ENCODE measurements around the gene URB1. TPM values are rescaled to one million over a fixed set of nuclear protein-coding genes. Genes with fewer than 3 reads are reported as not detected.

Gene URB1
- total and polyA plus RNA-seq, 2 of the 8 experiments (the other 6 are each of a cell fraction or from before 2014, with no cell fraction given), result 8.1 to 28.9 TPM

DNA sequence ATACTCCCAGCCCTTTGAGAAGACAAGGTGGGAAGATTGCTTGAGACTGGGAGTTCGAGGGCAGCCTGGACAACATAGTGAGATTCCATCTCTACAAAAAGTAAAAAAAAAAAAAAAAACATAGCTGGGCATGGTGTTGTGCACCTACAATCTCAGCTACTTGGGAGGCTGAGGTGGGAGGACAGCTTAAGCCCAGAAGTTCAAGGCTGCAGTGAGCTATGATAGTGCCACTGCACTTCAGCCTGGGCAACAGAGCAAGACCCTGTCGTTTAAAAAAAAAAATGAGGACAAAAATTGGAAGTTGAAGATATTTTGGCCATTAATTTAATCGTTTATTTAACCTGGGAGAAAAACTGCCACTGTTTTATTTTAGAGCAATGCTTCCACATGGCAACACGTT lies 1.1 kb downstream of the URB1 start:
- POLR2A ChIA-PET (ENCODE audit: partially characterized antibody), result interaction anchor here (1.4 kb wide), 1 partner anchor 379 kb away, joined by 5 read pairs; the partner anchor contains the start of gene PAXBP1
- TF ChIP-seq HDAC6 (IDR thresholded peaks at IDR 0.05; ENCODE audit: low read depth, low read length) (no peak), POLR2A (IDR thresholded peaks at IDR 0.05; ENCODE audit: control extremely low read depth in 1 of 2, low read depth in 2 of 2, low read length in 2 of 2) (no peak), BRCA1 (IDR thresholded peaks at IDR 0.05; ENCODE audit: low read depth, low read length) (no peak), JUND (IDR thresholded peaks at IDR 0.05; ENCODE audit: low read length) (no peak), CTBP2 (IDR thresholded peaks at IDR 0.05; ENCODE audit: borderline replicate concordance, insufficient read depth, insufficient read length, low read length) (no peak), KDM5A (IDR thresholded peaks at IDR 0.05; ENCODE audit: low read length) (no peak), EP300 (IDR thresholded peaks at IDR 0.05; ENCODE audit: borderline replicate concordance in 1 of 2, low read depth in 2 of 2, low read length in 2 of 2) (no peak), SIX5 (IDR thresholded peaks at IDR 0.05; ENCODE audit: low read depth, low read length) (no peak), RFX5 (IDR thresholded peaks at IDR 0.05; ENCODE audit: borderline replicate concordance, low read depth, low read length) (no peak), EZH2 (IDR thresholded peaks at IDR 0.05; ENCODE audit: low read depth, low read length, severe bottlenecking) (no peak), CEBPB (IDR thresholded peaks at IDR 0.05; ENCODE audit: low read depth, low read length) (no peak), NRF1 (IDR thresholded peaks at IDR 0.05; ENCODE audit: low read depth, low read length) (no peak), CREB1 (IDR thresholded peaks at IDR 0.05) (no peak), BACH1 (IDR thresholded peaks at IDR 0.05; ENCODE audit: low read length) (no peak)
- H3K9ac ChIP-seq (replicated peaks in 1 of 4; ENCODE audit: extremely low read depth in 1 of 4, low read depth in 3 of 4, low read length in 3 of 4), result peak overlapping the region in 1 of 4 experiments; percentile 9; a peak in 1 of 7 replicates

More for the DNA sequence above, 1.1 kb downstream of the URB1 start:
- DNase-seq (ENCODE audit: low read depth in 1 of 2, low spot score in 2 of 2), result no peak
- Histone ChIP-seq H3K23me2 (ENCODE audit: low read depth, low read length) (0 out of 2 replicates have a peak, but pooled peaks cover 5% of the 10 kb centered on the region), H3K4me2 (ENCODE audit: insufficient read depth in 1 of 2, low read depth in 2 of 2, low read length in 2 of 2) (peak overlapping the region; percentile 71 to 89), H2AFZ (ENCODE audit: low read length) (no peak overlapping the region), H3K79me1 (ENCODE audit: low read depth, low read length) (peaks cover 20% of the 10 kb centered on the region), H3K4ac (replicated peaks; ENCODE audit: insufficient read length, low read depth, low read length) (no peak overlapping the region), H3K79me2 (ENCODE audit: control insufficient read depth in 1 of 2, insufficient read depth in 2 of 2, low read length in 2 of 2) (peaks cover 28 to 51% of the 10 kb centered on the region in 2 experiments), H4K20me1 (replicated peaks in 1 of 2; ENCODE audit: control insufficient read depth in 1 of 2, insufficient read depth in 2 of 2, low read length in 2 of 2) (peaks cover 16 to 18% of the 10 kb centered on the region in 2 experiments), H3K4me1 (replicated peaks in 1 of 4; ENCODE audit: control insufficient read depth in 3 of 4, insufficient read depth in 4 of 4, low read length in 3 of 4) (peaks cover 0 to 6% (median 5%) of the 10 kb centered on the region in 4 experiments), H3K9me3 (ENCODE audit: insufficient read depth in 2 of 2, low read depth in 1 of 2, low read length in 1 of 2) (peaks cover 6 to 7% of the 10 kb centered on the region in 2 experiments; a peak in 2 of 4 replicates), H4K8ac (ENCODE audit: extremely low read depth, insufficient read depth, low read length) (no peak overlapping the region), H3K56ac (replicated peaks; ENCODE audit: insufficient read length, low read depth, low read length) (no peak overlapping the region), H3K14ac (ENCODE audit: insufficient read length) (no peak overlapping the region), H2BK12ac (ENCODE audit: low read depth, low read length) (no peak overlapping the region), H3K4me3 (ENCODE audit: extremely low read depth in 1 of 4, insufficient read depth in 2 of 4, low read depth in 3 of 4, low read length in 4 of 4) (peak overlapping the region; percentile 79 to 87 (median 81)), H2BK120ac (replicated peaks; ENCODE audit: low read depth, low read length) (no peak overlapping the region), H2AK5ac (ENCODE audit: low read depth, low read length) (no peak overlapping the region), H3K27me3 (replicated peaks in 1 of 4; ENCODE audit: control insufficient read depth in 3 of 4, extremely low read depth in 1 of 4, insufficient read depth in 3 of 4, low read length in 3 of 4) (peaks cover 0 to 7% (median 6%) of the 10 kb centered on the region in 4 experiments; a peak in 5 of 7 replicates), H2BK15ac (ENCODE audit: low read length) (no peak overlapping the region), H3K23ac (ENCODE audit: insufficient read length) (no peak overlapping the region), H4K91ac (replicated peaks; ENCODE audit: insufficient read length, low read length) (no peak overlapping the region), H4K5ac (ENCODE audit: insufficient read length, low read depth, low read length) (no peak overlapping the region), H2BK20ac (ENCODE audit: low read length) (no peak overlapping the region), H3K18ac (ENCODE audit: extremely low read depth, low read length) (no peak overlapping the region), H3K27ac (ENCODE audit: low read depth, low read length) (no peak overlapping the region), H2BK5ac (ENCODE audit: low read depth, low read length) (no peak overlapping the region), H3K36me3 (ENCODE audit: control insufficient read depth in 2 of 4, insufficient read depth in 4 of 4, low read length in 3 of 4) (no peaks in the 10 kb centered on the region; a peak in 1 of 8 replicates)
- CTCF ChIA-PET (ENCODE audit: partially characterized antibody), result interaction anchor here (0.6 to 1.9 kb wide), 11 partner anchors 10 to 265 kb away, joined by 3 to 9 read pairs (median 3); no protein-coding TSS in a partner anchor
- FAIRE-seq, result no peak
- 72% methylated on average over 4 of the region's 4 CpGs; no CpG with 5 or more reads in 1 of the 2 experiments for WGBS, 2 experiments (ENCODE audit: extremely low coverage in 1 of 2, insufficient coverage in 1 of 2, insufficient read length in 1 of 2, insufficient replicate concordance in 2 of 2, low coverage in 1 of 2, low lambda C conversion rate in 2 of 2, missing lambda C conversion rate in 1 of 2)
